A549 (cell line): ENCODE measurements around the gene PPP1R14D.

Experiments
- CEBPB ChIP-seq, 2 experiments: fragments of >200 bp in 1 of 2; sonication (Bioruptor Twin) in 1 of 2; formaldehyde crosslinking in 1 of 2; IDR thresholded peaks; 2 replicates each; pipeline ENCODE4 v1.6.1; 2012 to 2016
- POLR2A ChIP-seq: IDR thresholded peaks from 2 replicates; pipeline ENCODE4 v1.6.1; 2012; ENCODE audit warnings: mild to moderate bottlenecking, low read length
- SMC3 ChIP-seq: fragments of >200 bp; sonication (Bioruptor Twin); formaldehyde crosslinking; IDR thresholded peaks from 3 replicates; pipeline ENCODE4 v1.6.1; 2018; ENCODE audit warnings: inconsistent platforms
- TF ChIP-seq, protein P1 (sequence below): fragments of 250-450 bp; sonication (Bioruptor Pico); IDR thresholded peaks from 2 replicates; pipeline ENCODE4 v1.5.0; 2021; ENCODE audit warnings: mild to moderate bottlenecking, moderate library complexity, borderline replicate concordance

GRCh38 chr15:40828447-40829036 is at the start of gene PPP1R14D:
- TF ChIP-seq CEBPB (IDR thresholded peaks at IDR 0.05) (no peak), POLR2A (no peak), SMC3 (no peak)
- TF ChIP-seq, protein P1, sequence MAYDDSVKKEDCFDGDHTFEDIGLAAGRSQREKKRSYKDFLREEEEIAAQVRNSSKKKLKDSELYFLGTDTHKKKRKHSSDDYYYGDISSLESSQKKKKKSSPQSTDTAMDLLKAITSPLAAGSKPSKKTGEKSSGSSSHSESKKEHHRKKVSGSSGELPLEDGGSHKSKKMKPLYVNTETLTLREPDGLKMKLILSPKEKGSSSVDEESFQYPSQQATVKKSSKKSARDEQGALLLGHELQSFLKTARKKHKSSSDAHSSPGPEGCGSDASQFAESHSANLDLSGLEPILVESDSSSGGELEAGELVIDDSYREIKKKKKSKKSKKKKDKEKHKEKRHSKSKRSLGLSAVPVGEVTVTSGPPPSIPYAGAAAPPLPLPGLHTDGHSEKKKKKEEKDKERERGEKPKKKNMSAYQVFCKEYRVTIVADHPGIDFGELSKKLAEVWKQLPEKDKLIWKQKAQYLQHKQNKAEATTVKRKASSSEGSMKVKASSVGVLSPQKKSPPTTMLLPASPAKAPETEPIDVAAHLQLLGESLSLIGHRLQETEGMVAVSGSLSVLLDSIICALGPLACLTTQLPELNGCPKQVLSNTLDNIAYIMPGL (CRISPR knock-in tag): no peak
